Nucleus accumbens (tissue), 56 donors: Measurements from ENCODE around the gene C16orf89.
"Not testable (repeated sequence)": the region's sequence is repeated elsewhere in the genome, so short reads cannot be mapped to it uniquely, and the experiment has no call there.

Experiments
- DNase-seq, 56 donors: peaks; one replicate each; lab custom pipeline; 2025; lab: John Stamatoyannopoulos, UW

The C16orf89 gene

DNA sequence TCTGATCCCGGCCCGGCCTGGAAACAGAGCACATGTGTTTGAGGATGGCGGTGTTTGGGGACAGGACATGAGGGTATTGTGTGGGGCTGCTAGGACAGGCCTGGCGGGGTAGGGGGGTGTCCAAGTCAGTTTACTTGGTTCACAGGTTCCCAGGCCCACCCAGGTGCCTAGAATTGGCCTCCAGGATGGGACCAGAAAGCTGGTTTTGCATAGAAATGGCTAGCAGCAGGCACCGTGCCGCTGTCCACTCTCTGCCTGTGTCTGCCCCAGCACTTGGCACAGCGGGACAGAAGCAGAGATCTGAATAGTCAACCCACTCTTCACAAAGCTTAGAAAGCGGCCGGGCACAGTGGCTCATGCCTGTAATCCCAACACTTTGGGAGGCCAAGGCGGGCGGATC, 20.0 kb upstream of the C16orf89 start:
- not testable (repeated sequence) for DNase-seq

DNA sequence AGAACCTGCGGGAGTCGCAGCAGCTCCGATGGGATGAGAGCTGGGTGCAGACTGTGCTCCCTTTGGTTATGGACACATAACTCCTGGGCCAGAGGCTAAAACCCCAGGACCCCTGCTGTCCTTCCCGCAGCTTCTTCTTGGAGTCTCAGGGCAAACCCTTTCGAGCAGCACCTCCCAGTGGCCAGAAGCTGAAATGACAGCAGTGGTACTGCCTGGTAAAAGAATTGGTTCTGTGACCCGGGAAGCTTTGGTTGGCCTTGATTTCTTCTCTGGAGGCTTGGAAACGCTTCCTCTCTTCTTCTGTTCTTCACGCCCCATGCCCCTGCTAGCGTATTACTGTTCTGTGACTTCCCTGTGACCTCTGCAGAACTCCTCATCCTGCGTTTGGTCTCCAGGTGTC, 19.0 kb upstream of the C16orf89 start:
- DNase-seq: peak in 32 of 56 donors; percentile 1 to 70 (median 18)

DNA sequence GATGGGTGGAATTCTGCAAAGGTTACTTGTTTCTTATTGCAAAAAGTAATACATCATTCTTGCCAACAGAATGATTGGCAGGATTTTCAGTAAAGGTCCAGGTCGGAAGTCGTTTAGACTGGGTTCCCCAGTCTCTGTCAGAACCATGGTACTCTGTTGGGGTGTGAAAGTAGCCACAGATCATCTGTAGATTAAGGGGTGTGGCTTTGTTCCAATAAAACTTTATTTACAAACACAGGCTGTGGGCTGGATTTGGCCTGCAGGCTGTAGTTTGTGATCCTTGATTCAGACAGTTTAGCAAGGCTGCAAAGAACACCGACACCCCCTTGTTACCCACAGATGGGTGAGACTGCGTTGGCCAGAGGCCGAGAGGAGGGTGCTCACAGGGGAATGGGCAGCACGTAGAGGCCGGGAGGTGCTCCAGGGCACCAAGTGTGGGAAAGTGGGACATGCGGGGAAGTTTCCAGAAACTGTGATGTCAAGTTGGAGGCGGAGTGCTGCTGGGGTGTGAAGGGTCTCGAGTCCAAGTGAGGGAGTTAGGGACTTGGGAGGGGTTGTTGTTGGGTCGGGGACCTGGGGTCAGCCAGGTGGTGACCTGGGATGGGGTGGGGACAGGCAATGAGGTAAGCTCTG, 18.5 kb upstream of the C16orf89 start:
- not testable (repeated sequence) for DNase-seq

DNA sequence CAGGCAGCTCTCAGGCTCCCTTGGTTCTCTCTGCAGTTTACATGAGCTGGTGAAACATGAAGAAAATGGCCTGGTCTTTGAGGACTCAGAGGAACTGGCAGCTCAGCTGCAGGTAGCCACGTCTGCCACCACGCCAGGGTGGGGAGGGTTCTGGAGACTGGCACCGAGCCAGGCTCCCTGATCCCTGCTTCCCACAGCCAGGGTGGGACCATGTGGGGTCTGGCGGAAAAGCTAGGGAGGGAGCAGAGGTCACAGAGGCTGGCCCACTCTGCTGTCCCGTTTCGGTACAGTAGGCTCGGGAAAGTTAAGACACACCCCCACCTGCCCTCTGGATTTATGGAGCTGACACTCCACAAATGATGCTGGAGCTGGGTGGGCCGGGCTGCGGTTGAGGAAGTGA, 17.9 kb upstream of the C16orf89 start:
- not testable (repeated sequence) for DNase-seq

DNA sequence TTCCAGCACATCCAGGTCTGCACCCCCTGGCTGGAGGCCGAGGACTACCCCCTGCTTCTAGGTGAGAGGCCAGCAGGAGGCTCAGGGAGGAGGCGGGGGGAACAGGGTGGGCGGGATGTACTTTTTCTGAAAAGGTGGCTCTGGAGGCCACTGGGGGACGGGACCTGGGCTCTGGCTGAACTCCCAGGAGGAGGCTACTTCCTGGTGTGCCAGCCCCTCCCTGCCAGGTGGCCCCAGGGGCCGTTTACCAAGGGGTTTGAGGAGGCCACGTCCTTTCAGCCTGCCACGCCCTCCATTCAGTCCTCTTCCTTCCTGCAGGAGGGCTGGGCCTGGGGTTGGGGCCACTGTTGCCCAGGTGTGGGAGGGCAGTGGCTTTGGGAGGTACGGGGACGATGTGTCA, 15.2 kb upstream of the C16orf89 start:
- not testable (repeated sequence) for DNase-seq

DNA sequence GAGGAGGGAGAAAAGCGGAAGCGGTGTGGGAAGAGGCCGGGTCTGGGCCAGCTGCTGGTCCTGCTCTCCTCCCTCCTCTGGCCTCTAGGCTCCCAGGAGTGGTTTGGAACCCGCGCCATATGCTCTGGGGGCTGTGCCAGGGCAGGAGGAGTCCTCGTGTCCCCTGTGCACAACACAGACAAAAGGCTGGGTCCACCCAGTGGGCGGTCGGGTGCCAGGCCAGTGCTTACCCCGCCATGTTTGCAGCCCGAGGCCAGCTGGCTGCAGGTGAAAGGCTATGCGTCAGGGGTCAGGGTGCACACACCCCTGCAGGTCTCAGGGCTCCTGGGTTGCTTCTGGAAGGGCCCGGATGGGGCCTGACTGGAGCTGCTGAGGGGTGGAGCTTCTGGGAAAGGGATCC, 14.7 kb upstream of the C16orf89 start:
- not testable (repeated sequence) for DNase-seq

DNA sequence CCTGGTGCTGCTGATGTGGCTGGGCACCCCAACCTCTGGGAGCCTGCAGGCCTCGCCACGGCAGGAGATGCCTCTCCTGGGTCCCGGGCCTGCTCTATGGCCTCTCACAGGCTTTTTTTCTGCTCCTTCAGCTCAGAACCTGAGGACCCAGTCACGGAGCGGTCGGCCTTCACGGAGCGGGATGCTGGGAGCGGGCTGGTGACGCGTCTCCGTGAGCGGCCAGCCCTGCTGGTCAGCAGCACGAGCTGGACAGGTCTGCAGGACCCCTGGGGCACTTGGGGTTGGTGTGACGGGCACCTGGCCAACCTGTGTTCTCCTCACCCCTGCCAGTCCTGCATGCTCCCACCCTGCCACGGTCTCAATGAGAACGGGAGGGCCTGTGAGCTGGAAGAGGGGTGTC, 12.9 kb upstream of the C16orf89 start:
- DNase-seq: no peak

DNA sequence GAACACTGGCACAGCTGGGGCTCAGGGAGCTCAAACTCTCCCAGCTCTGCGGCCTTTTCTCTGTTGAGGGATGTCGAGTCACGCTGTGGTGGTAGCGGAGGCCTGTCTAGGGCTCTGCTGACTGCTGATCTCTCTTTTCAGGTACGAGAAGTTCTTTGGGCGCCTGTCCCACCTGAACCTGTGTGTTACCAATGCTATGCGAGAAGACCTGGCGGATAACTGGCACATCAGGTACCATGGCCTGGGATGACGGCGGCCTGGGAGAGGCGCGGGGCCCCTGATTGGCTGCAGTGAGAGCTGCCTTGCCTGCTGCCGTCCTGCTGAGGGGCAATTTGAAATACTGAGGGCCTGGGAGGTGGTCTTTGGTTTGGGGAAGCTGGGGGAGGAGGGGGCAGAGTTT, 11.5 kb upstream of the C16orf89 start:
- no peak for DNase-seq

DNA sequence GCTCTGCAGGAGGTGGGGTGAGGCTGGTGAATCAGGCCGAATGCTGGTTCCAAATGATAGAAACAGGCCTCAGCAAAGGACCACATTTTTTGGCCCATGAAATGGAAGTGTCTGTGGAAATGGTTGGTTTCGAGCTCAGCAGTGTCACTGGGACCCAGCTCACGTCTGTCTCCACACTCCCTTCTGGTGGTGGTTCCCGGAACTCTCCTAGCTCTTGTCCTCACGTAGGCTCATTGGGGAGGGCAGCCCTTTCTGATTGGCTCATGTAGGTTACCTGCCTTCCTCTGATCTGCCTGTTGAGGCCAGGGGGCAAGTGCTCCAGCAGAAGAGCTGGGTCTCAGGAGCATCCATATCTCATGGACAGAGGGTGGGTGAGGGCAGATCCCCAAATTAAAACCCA, 9.9 kb upstream of the C16orf89 start:
- DNase-seq: no peak

DNA sequence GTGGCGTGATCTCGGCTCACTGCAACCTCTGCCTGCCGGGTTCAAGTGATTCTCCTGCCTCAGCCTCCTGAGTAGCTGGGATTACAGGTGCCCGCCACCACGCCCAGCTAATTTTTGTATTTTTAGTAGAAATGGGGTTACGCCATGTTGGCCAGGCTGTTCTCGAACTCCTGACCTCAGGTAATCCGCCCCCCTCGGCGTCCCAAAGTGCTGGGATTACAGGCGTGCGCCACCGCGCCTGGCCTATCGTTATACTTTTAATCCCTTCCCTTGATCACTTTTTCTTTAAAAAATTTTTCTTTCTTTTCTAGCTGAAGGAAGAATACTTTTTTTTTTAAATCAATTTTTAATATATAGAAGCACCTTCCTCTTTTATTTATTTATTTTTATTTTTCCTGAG, 8.0 kb upstream of the C16orf89 start:
- DNase-seq: not testable (repeated sequence)

DNA sequence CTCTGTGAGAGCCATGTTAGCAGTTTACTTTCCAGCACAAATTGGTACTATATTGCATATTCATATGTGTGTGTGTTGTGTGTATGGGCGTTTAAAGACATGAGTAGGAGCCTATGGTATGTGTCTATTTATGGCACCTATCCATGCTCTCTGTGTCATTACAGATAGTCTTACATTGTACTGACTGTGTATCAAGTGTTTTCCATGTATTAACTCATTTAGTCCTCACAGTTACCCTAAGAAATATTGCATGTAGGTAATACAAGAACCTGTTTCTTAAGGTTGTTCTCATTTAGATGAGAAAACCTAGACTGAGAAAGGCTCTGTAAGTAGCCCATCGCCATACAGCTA, 7.5 kb upstream of the C16orf89 start:
- no peak for DNase-seq

DNA sequence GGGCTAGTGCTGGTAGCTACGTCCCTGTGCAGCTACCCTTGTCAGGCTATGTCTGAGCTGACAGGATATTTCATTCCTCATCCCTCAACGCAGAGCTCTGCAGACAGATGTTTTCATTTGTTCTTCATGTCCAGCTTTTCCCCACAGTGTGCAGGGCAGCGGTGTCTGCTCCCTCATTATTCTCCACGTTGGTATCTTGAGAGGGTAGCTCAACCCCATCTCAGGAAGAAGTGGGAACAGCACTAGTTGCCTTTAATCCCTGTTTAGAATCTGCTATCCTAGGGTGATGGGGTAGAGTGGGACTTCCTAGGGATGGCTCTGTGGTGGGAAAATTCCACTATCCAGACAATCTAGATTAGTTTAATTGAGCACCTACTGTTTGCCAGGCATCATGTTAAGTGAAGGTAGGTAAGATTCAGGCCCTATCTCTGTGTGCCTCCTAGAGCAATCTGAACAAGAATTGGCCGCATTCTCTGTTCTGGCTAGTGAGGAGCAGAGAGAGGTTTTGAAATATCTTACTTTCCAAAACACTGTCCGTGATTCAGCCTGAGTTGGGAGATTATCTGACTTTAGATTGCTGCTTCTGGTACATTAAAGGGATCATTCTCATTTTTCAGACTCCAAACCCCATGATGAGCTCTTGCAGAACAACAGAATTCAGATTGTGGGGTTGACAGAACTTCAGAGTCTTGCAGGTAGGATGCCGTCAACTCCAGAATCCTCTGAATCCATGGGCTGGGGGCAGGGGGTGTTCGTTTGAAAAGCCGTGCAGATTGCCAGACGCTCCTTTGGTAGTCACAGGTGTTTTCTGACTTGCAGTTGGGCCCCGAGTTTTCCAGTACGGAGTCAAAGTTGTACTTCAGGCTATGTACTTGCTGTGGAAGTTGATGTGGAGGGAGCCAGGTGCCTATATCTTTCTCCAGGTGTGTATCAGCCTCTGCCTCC, 6.8 kb upstream of the C16orf89 start:
- no peak for DNase-seq

DNA sequence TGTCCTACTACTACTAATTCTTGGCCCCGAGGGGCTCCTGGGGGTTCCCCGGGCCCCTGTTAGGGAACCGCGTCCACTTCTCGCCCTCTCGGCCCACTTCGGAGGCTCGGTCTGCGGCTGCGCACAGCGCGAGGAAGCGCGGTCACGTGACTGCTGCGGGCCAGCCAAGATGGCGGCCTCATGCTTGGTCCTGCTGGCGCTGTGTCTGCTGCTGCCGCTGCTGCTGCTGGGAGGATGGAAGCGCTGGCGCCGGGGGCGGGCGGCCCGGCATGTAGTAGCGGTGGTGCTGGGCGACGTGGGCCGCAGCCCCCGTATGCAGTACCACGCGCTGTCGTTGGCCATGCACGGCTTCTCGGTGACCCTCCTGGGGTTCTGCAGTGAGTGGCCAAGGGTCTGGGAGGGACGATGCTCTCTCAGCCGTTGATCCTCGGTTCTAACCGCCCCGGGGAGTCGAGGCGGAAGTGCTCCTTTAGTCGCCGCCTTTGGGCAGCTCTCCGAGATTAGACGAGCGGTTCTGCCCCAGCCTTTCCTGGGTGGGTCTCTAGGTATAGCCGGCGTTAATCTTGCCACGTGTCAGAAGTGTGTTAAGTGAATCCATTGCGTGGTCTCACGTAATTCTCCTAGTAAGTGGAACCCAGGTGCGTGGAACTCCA, 6.1 kb upstream of the C16orf89 start, which contains the start of gene ALG1:
Gene ALG1, plus strand, starts transcription at position 163 of the 653 bp plus-strand sequence. Its CDS starts 7 bp downstream, at position 170.
- peak in 54 of 56 donors; percentile 44 to 92 (median 82) for DNase-seq

DNA sequence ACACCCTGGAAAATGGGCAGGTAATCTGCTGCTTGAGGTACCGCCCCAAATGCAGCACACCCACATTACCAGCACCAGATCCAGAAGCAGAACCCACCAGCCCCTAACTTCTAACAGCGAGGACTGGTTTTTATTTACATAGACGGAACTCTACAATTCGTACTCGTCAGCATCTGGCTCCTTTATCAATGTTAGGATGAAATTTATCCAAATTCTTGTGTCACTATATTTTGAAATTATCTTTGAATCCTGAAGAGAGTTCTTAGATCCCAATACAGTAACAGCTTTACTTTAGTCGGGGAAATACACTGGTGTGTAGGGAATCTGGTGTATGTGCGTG, 5.6 kb upstream of the C16orf89 start:
- no peak for DNase-seq

DNA sequence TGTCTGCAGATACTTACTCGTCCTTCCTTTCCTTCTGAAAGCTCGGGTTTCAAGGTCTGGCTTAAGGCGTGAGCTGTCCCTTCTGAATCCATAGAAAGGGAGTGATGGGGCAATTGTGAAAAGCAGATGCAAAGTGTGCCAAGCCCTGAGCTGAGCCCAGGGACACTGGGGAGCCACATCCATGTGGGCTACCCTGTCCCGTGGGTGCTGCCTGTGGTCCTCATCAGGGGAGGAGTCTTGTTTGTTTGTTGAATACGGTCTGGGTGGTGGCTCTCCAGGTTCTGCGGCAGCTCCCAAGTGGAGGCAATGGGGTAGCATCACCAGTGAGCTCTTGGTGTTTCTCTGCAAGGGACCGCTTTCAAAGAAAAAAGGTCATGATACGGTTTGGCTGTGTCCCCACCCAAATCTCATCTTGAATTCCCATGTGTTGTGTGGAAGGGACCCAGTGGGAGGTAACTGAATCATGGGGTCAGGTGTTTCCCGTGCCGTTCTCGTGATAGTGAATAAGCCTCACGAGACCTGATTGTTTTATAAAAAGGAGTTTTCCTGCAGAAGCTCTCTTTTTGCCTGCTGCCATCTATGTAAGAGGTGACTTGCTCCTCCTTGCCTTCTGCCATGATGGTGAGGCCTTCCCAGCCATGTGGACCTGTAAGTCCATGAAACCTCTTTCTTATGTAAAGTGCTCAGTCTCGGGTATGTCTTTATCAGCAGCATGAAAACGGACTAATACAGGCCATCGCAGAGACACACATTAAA, 4.9 kb upstream of the C16orf89 start:
- DNase-seq: no peak

DNA sequence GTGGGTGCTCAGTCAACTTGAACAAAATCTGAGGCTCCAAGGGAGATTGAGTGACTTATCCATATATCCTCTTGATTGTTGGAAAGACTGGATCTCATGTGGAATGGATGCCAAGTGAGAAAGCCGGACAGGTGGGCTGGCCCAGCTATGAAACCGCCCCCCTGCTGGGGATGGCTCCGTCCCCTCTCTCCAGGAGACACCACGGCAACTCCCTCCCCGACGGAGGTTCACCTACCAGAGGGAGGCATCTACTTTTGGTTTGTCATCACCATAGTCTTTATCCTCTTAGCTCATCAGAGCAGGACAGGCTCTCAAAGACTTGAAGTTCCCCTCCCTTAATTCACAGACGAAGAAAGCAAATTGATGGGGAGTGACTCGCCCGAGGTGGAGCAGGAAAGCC, 4.1 kb upstream of the C16orf89 start:
- no peak for DNase-seq

DNA sequence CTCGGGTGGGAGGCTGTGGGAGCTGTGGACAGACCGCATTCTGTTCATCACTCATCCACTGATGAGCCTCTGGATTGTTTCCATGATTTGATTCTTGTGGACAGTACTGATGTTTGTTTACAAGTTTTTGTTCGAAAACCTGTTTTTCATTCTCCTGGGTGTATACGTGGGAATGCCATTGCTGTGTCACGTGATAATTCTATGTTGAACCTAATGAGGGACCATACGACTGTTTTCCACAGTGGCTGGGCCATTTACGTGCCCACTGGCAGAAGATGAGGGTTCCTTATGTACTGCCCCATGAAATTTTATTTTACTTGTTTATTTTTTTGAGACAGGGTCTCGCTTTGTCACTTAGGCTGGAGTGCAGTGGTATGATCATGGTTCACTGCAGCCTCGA, 3.3 kb upstream of the C16orf89 start:
- DNase-seq: no peak

DNA sequence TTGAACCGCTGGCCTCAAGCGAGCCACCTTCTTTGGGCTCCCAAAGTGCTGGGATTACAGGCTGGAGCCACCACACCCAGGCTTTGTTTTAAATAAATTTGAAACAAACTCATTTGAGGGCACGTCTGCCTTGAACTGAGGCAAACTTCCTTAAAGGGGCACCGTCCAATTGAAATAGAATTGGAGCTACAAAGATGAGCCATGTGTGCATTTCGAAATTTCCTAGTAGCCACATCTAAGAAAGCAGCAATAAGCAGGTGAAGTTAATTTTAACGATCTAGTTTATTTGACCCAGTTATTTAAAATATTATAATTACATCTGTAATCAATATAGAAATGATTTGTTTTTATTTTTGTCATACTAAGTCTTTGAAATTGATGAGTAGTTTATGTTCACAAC, 755 bp upstream of the C16orf89 start:
- no peak for DNase-seq

DNA sequence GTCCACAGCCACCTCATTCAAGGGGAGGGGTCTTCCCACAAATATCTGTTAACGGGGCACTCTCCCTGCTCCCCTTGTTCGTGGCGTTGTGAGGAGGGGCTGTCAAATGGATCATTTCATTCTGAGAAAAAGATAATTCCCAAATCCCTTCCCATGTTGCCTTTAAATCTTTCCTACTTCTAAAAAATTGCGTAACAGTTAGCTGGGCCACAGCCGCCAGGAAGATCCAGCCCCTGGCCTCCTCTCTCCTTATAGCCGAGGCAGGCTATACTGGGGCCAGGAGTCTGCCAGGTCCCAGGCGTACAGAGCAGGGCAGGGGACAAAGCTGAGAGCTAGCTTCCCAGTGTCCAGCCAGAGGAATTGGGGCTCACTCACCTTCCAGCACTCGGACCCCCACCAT, 430 bp downstream of the C16orf89 start:
- DNase-seq: no peak

DNA sequence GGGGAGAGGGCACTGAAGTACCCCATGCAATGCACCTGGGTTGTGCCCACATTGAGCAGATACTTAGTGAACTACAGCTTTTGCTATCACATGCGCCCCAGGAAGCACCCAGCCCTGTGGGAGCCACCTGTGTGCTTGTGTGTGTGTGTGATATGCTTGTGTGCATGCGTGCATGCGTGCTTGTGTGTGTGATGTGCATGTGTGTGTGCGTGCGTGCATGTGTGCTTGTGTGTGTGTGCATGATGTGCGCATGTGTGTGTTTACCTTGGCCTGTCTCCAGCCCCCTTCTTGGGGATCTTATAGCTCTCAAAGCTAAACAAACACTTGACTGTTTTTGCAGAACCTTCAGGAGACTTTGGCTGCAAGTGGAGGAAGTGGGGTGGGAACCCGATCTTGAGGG, 841 bp downstream of the C16orf89 start:
- DNase-seq: no peak
